OCI-LY7 (cell line): Measurements from ENCODE around the gene AGBL1. TPM values are rescaled to one million over a fixed set of nuclear protein-coding genes. Genes with fewer than 3 reads are reported as not detected.

Source experiments
- BruUV-seq: library from RNA; stranded (reverse); fragments of 400-500 nt; replicated peaks from 2 replicates; lab custom pipeline; 2021; lab: Mats Ljungman, UMichigan
- CTCF ChIA-PET: fragments of 300-600 bp; sonication (Branson Sonifier 250); formaldehyde crosslinking; loops from one replicate; lab custom pipeline; 2022; ENCODE audit warnings: antibody characterized with exemption; ENCODE audit not compliant: unreplicated experiment; lab: Charles Lee
- POLR2A ChIA-PET: fragments of 300-600 bp; sonication (Branson Sonifier 250); formaldehyde crosslinking; loops from one replicate; lab custom pipeline; 2022; ENCODE audit warnings: antibody characterized with exemption; lab: Charles Lee
- DNase-seq: peaks from one replicate; pipeline ENCODE4 v3.0.0-alpha.2; 2015; ENCODE audit warnings: low spot score
- H2AFZ ChIP-seq: fragments of 200-600 bp; sonication (generic), shearing (Covaris generic); 2 replicates; pipeline ENCODE4 v1.6.1; 2014; ENCODE audit warnings: mild to moderate bottlenecking, antibody characterized with exemption, low read length, moderate library complexity
- H3K27ac ChIP-seq: fragments of 200-600 bp; sonication (generic); 2 replicates; pipeline ENCODE4 v1.5.1; 2014; ENCODE audit warnings: mixed run types, low read depth, mild to moderate bottlenecking, moderate library complexity, low read length, inconsistent platforms; ENCODE audit not compliant: poor library complexity, severe bottlenecking
- H3K36me3 ChIP-seq: fragments of 200-600 bp; sonication (generic); 2 replicates; pipeline ENCODE4 v1.6.1; 2014; ENCODE audit warnings: mild to moderate bottlenecking, antibody characterized with exemption, low read length, moderate library complexity, mixed read lengths; ENCODE audit not compliant: insufficient read depth
- H3K4me1 ChIP-seq: fragments of 200-600 bp; sonication (generic); 2 replicates; pipeline ENCODE4 v1.5.1; 2014; ENCODE audit warnings: mild to moderate bottlenecking, low read length; ENCODE audit not compliant: insufficient read depth, poor library complexity, severe bottlenecking
- H3K4me2 ChIP-seq: fragments of 200-600 bp; sonication (generic); 2 replicates; pipeline ENCODE4 v1.6.1; 2014; ENCODE audit warnings: mild to moderate bottlenecking, low read length
- H3K4me3 ChIP-seq: fragments of 200-600 bp; sonication (generic); 2 replicates; pipeline ENCODE4 v1.5.1; 2014; ENCODE audit warnings: mild to moderate bottlenecking, low read depth, low read length; ENCODE audit not compliant: poor library complexity, severe bottlenecking
- H3K79me2 ChIP-seq: fragments of 200-600 bp; sonication (generic); 2 replicates; pipeline ENCODE4 v1.6.1; 2016; ENCODE audit warnings: low read depth, mild to moderate bottlenecking, low read length, moderate library complexity, mixed read lengths; ENCODE audit not compliant: insufficient read depth
- H3K9me2 ChIP-seq: fragments of 200-600 bp; sonication (generic); 2 replicates; pipeline ENCODE4 v1.6.1; 2016; ENCODE audit warnings: mild to moderate bottlenecking, low read length, mixed read lengths; ENCODE audit not compliant: insufficient read depth
- H3K9me3 ChIP-seq: fragments of 200-600 bp; sonication (generic); 2 replicates; pipeline ENCODE4 v1.6.1; 2014; ENCODE audit warnings: mild to moderate bottlenecking, mixed run types, low read length, mixed read lengths
- H4K20me1 ChIP-seq: fragments of 200-600 bp; sonication (generic); 2 replicates; pipeline ENCODE4 v1.6.1; 2014; ENCODE audit warnings: mild to moderate bottlenecking, antibody characterized with exemption, low read length, moderate library complexity, mixed read lengths; ENCODE audit not compliant: insufficient read depth
- EZH2phosphoT487 ChIP-seq: fragments of 200-600 bp; sonication (generic); IDR thresholded peaks from 2 replicates; pipeline ENCODE4 v1.6.1; 2018; ENCODE audit warnings: low read depth, borderline replicate concordance, mild to moderate bottlenecking, mixed run types, antibody characterized with exemption, low read length, moderate library complexity, mixed read lengths
- intact Hi-C: fragments of 100-400 bp; cut with micrococcal nuclease; formaldehyde crosslinking; loops from one replicate; pipeline ENCODE4 v1.10.0; 2022; ENCODE audit not compliant: unreplicated experiment
- total RNA-seq, 2 experiments: library from RNA; depleted of rRNA in 1 of 2; stranded (reverse); fragments of >200 nt in 1 of 2; shearing (Covaris generic) in 1 of 2; gene quantifications; 2 replicates each; pipeline ENCODE4 v1.2.3, GENCODE V29; 2014 to 2022
- TF ChIP-seq, protein P1 (sequence below): fragments of 200-600 bp; sonication (generic); conservative IDR thresholded peaks from 2 replicates; pipeline ENCODE4 v1.5.1; 2014; ENCODE audit warnings: mild to moderate bottlenecking, antibody characterized with exemption, low read length, moderate library complexity, mixed read lengths

AGBL1 gene
- total RNA-seq, 2 experiments from 2014 or later = not detected

DNA sequence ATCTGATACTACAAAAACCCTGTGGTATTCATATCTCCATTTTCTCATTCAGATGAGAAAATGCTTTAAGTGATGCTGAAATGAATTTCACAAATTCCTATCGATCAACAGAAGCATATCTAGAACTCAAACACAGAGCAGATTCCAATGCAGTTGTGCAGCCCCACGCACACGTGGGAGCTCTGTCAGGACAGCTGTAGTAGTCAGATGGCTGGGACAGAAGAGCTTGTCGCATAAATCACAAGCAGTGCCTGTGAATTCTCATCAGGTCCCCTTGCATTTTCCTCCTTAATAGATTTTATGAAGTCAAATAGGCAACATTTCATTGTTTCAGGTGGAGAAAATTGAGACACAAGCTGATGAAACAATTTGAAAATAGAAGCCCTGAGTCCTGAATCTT lies 792.3 kb downstream of the AGBL1 start:
- H3K9me3 ChIP-seq = no peaks in the 10 kb centered on the region
- H3K4me1 ChIP-seq = no peaks in the 10 kb centered on the region
- H4K20me1 ChIP-seq = no peaks in the 10 kb centered on the region
- BruUV-seq = no TSS peak
- DNase-seq = no peak
- no peak overlapping the region for H3K4me2 ChIP-seq
- no peaks in the 10 kb centered on the region for H3K36me3 ChIP-seq
- no peak overlapping the region for H3K4me3 ChIP-seq
- H3K9me2 ChIP-seq = no peaks in the 10 kb centered on the region; the same call in 1 of the 2 replicates
- no peak overlapping the region for H2AFZ ChIP-seq
- POLR2A ChIA-PET = interaction anchor here (0.7 kb wide), 1 partner anchor 9 kb away, joined by 3 read pairs; no protein-coding TSS in a partner anchor
- intact Hi-C loops = no loop called here
- no peak for TF ChIP-seq EZH2phosphoT487
- TF ChIP-seq, protein P1, sequence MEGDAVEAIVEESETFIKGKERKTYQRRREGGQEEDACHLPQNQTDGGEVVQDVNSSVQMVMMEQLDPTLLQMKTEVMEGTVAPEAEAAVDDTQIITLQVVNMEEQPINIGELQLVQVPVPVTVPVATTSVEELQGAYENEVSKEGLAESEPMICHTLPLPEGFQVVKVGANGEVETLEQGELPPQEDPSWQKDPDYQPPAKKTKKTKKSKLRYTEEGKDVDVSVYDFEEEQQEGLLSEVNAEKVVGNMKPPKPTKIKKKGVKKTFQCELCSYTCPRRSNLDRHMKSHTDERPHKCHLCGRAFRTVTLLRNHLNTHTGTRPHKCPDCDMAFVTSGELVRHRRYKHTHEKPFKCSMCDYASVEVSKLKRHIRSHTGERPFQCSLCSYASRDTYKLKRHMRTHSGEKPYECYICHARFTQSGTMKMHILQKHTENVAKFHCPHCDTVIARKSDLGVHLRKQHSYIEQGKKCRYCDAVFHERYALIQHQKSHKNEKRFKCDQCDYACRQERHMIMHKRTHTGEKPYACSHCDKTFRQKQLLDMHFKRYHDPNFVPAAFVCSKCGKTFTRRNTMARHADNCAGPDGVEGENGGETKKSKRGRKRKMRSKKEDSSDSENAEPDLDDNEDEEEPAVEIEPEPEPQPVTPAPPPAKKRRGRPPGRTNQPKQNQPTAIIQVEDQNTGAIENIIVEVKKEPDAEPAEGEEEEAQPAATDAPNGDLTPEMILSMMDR = no peak
- H3K27ac ChIP-seq = no peak overlapping the region
- no peaks in the 10 kb centered on the region for H3K79me2 ChIP-seq
- CTCF ChIA-PET = no interaction called here

DNA sequence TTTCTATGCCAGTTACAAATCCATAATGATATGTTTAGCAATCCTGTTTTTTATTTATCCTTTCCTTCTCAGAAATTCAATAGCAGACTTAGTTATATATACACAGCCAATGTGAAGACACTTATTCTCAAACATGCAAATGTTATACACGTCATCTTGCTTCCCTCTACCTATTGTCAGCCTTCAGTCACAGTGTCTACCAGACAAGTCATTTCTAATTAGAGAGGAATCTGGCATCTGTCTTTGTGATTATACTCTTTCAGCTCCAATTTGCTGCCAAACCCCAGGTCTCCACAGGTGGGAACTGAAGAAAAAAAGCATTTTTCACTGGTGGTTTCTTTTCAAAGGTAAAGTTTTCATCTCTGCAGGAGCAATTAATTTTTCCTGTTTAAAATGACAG lies 793.1 kb downstream of the AGBL1 start:
- TF ChIP-seq EZH2phosphoT487 = no peak
- TF ChIP-seq, protein P1 = no peak
- DNase-seq = no peak
- H3K9me3 ChIP-seq = no peaks in the 10 kb centered on the region
- no peaks in the 10 kb centered on the region; the same call in 1 of the 2 replicates for H3K9me2 ChIP-seq
- no peaks in the 10 kb centered on the region for H3K4me1 ChIP-seq
- H2AFZ ChIP-seq = no peak overlapping the region
- no TSS peak for BruUV-seq
- H3K36me3 ChIP-seq = no peaks in the 10 kb centered on the region
- intact Hi-C loops = no loop called here
- CTCF ChIA-PET = no interaction called here
- no peak overlapping the region for H3K4me3 ChIP-seq
- POLR2A ChIA-PET = no interaction called here
- no peaks in the 10 kb centered on the region for H4K20me1 ChIP-seq
- no peaks in the 10 kb centered on the region for H3K79me2 ChIP-seq
- no peak overlapping the region for H3K27ac ChIP-seq
- no peak overlapping the region for H3K4me2 ChIP-seq

DNA sequence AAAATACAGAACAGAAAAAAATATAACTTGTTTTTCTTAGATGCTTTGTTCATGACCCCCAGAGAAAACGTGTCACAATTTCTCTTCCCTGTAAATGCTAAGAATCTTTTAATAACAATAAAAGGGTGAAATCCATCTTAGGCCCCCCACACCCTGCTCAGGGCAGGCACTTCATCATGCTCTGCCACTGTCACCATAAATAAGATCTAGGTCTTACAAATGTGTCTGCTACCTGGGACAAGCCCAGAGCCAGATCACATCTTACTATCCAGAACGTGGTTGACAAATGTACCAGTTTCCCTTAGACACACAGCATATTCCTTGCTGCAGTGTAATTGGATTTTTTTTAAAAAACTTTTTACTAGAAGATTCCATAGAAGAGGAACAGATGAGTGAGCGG lies 795.4 kb downstream of the AGBL1 start:
- no peaks in the 10 kb centered on the region for H3K9me2 ChIP-seq
- TF ChIP-seq EZH2phosphoT487 = no peak
- TF ChIP-seq, protein P1 = no peak
- no peak overlapping the region for H3K4me3 ChIP-seq
- intact Hi-C loops = no loop called here
- CTCF ChIA-PET = no interaction called here
- POLR2A ChIA-PET = no interaction called here
- no peak overlapping the region for H3K27ac ChIP-seq
- no peaks in the 10 kb centered on the region for H3K79me2 ChIP-seq
- DNase-seq = no peak
- no peaks in the 10 kb centered on the region for H3K9me3 ChIP-seq
- no peak overlapping the region for H3K4me2 ChIP-seq
- no peaks in the 10 kb centered on the region for H3K36me3 ChIP-seq
- no peaks in the 10 kb centered on the region for H4K20me1 ChIP-seq
- H2AFZ ChIP-seq = no peak overlapping the region
- no TSS peak for BruUV-seq
- H3K4me1 ChIP-seq = no peaks in the 10 kb centered on the region
